ENCODE data around the gene AP1S1.
A peak's percentile ranks its signal among the peaks of the same experiment; 100 is the strongest.
"Not testable (repeated sequence)": the region's sequence is repeated elsewhere in the genome, so short reads cannot be mapped to it uniquely, and the experiment has no call there.

Gene AP1S1

DNA sequence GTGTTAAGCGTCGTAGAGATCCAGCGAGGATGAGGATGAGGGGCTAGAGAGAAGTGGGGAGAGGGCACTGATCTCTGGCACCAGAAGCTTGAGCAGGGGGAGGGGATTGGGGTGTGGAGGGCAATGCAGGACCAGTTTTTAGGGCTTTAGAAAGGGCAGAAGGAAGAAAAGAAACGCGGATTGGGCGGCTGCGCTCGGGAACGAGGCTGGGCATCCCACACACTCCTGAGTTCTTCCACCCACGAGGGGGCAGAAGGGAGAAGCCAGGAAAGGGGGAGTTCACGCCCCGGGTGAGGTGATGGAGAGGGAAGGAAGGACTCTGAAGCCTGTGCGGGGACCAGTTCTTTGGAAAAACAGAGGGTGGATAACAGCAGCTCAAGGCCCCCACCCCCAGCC, 17.2 kb downstream of the AP1S1 start:
- no peak for DNase-seq

- DNase-seq, result no peak
Observed at GRCh38 chr7:101172005-101172853, 18.0 kb downstream of the AP1S1 start.

DNA sequence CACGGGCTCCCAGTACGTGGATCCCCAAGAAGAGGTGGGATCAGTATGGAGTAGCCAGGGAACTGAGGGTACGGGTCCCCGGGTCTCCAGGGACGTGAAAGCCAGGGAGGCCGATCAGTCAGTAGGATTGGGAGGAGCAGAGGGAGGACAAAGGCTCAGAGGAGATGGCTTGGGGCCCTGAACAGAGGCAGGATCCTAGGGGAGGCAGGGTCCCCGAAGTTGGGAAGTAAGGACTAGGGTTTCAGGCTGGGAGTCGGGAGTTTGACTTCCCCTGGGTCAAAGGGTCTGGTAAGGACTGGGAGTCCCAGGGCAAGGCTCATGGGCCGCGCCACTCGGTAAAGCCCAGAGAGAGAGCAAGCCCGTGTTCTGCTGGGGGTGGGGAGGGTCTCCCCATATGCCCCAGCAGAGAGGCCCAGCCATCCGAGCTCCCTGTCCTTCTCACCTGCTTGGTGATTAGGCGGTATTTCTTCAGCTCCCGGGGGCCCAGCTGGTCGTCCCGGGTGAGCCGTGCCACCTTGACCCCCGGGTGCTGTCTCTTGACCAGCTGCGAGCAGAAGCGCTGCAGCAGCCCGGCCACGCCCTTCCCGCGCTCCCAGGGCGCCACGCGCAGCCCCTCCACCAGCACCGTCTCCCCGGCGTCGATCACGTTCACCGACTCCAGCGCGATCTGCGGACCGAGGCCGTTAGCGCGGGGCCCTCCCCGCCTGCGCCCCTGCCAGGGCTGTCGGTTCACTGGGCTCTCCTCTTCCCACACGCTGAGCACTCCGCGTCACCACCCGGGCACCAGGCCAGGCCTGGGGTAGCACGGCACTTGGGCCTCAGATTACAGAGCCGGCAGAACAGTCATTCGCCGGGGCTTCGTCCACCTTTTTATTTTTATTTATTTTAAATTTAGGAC, 18.8 kb downstream of the AP1S1 start:
- peak; percentile 32 to 52 for DNase-seq

DNA sequence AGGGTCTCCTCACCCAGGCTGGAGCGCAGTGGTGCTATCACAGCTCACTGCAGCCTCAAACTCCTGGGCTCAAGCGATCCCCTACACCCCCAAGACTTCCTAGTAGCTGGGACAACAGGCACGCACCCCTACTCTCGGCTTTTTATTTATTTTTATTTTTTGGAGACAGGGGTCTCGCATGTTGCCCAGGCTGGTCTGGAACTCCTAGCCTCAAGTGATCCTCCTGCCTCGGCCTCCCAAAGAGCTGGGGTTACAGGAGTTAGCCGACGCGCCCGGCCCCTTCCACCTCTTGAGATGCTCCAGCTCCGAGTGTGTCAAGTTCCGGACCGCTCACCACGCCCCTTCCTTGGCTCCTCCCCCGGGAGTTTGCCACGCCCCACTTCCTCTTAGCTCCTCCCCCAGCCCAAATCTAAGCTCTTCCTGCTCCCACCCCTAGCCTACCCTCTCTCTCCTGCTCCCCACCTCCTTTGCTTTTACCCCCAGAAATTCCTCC, 19.5 kb downstream of the AP1S1 start:
- DNase-seq, result peak; percentile 25 to 82

DNA sequence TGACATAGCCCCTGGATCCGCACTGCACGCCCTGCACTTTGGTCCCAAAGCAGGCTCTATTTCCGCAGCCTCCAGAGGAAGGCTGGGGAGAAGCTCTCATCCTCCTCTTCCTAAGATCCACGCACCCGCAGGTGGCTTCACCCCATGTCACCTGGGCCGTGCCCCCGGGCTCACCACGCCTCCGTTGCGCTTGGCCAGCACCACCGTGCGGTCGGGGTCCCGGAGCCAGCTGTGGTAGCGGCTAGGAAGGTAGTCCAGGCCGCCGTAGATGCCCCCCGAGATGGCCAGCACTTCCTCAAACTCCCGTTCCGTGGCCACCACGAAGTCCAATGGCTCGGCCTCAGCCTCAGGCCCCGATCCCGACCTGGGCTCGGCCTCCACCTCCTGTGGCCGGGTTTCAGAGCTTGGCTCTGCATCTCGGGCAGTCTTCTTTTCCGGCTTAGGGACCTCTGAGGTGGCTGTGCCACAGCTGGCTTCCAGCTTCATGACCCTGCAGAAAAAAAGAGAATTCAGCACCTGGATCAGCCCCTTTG, 20.1 kb downstream of the AP1S1 start:
- DNase-seq, result no peak

DNA sequence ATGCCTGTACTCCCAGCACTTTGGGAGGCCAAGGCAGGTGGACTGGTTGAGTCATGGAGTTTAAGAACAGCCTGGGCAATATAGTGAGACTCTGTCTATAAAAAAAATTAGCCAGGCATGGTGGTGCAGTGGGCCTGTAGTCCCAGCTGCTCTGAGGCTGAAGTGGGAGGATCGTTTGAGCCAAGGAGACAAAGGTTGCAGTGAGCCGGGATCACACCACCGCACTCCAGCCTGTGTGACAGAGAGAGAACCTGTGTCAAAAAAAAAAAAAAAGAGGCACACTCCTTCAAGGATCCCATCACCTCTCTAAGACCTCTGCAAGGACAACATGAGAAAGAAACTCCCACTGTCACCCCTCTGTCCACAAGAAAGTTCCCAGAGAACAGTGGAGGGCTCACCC, 21.4 kb downstream of the AP1S1 start:
- no peak for DNase-seq

DNA sequence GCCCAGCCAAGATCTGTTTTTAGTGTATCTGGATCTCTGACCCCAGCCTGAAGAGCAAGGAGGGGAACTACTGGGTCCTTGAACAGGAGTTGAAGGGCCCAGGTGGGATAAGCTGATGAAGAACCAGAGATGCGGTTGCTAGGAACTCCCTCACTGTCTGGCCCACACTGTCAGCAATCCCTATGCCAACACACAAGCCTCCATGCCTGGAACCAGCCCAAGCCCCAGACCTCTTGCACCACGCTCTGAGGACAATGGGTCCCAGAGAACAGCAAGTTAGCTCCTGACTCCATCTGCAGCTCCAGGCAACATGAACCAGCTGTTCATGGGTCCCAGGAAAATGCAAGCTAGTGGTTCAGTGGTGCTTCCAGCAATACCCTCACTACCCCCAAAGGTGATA, 23.4 kb downstream of the AP1S1 start:
- DNase-seq, result no peak

DNA sequence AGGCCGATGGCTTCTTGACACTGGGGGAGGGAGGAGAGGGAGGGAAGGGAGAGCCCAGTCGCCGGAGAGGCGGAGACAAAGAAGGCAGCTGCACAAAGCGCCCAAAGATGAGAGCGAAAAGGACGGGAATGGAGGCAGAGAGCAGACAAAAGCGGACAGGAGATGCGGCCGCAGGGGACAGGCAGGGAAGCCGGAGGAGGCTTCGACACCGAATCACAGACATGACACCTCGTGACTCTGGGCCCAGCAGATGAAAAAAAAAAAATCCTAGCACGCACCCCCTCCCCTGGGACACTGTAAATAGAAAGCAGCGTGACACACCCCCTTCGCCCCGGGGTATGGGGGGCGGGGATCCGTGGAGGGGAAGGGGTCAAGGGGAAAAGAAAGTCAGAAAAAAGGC, 24.8 kb downstream of the AP1S1 start:
- no peak for DNase-seq

DNA sequence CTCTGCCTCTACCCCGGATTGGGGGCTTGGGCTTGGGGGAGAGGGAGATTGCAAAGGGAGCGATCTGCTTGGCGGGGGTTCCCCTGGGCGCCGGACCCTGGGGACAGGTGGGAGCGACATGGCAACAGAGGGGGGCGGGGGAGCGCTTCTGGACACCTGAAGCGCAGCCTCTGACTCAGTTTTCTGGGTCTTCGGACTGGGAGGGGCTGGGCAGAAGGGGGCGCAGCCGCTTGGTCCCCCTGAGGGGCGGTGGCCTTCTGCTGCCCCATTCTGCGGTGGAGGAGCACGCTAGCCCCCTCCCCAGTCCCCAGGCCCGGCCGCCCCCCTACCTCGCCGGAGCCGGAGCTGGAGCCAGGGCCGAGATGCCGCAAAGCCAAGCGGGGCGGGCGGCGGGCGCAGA, 25.4 kb downstream of the AP1S1 start:
- DNase-seq, result no peak

- no peak for DNase-seq
Observed at GRCh38 chr7:101180130-101180755, 26.0 kb downstream of the AP1S1 start, which contains the start of gene NAT16. TSS of gene NAT16 (minus strand) at chr7:101180293. CDS start at chr7:101174807, 5,486 bp downstream.

DNA sequence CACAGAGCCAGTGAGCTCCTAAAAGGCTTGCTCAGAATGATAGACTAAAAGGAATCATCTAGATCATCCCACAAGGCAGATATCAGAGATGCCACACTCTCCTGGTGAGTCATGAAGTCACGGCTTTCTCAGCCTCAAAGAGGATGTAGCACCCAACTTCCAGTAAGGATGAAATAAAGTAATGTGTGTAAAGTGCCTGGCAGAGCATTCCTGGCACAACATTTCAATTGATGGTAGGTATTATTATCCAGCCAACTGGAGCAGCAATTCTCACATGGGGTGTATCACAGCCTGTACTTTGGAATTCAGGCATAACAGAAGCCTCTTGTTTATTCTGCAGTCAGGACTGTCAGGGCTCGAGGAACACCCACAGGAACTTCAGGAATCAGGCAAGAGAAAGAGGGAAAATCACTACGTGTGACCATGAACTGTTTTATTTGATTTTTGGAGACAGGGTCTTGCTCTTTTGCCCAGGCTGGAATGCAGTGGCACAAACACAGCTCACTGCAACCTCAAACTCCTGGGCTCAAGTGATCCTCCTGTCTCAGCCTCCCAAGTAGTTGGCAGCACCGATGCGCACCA, 31.1 kb downstream of the AP1S1 start:
- peak; percentile 38 to 64 for DNase-seq

- DNase-seq, result no peak
Observed at GRCh38 chr7:101186194-101186593, 31.9 kb downstream of the AP1S1 start.

DNA sequence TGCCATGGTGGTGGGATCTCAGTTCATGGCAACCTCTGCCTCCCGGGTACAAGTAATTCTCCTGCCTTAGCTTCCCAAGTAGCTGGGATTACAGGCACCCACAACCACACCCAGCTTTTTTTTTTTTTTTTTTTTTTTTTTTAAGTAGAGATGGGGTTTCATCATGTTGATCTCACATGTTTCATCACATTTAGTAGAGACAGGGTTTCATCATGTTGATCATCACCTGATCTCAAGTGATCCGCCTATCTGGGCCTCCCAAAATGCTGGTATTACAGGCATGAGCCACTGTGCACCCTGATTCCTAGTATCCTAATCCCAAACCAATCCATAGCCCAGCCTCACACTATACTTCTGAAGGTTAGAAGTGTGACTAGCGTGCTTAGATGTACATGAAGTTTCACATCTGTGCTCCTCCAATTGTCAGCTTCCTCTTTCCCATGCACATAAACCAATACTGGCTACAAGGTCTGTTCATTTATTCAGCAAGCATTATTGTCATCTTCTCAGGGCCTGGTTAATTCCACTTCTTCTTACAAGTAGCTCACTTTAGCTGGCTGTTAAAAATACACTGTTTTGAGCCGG, 32.7 kb downstream of the AP1S1 start:
- DNase-seq, result peak; percentile 65 to 69

DNA sequence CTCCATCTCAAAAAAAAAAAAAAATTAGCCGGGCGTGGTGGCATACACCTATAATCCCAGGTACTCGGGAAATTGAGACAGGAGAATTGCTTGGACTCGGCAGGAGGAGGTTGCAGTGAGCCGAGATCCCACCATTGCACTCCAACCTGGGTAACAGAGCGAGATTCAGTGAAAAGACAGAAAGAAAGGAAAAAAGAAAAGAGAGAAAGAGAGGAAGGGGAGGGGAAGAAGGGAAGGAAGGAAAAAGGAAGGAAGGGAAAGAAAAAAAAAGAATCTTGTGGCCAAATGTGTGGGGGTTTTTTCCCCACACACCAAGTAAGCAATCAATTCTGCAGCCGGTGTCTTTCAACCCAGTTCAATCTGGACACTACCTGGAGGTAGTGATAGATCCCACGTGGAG, 34.8 kb downstream of the AP1S1 start:
- no peak for DNase-seq

DNA sequence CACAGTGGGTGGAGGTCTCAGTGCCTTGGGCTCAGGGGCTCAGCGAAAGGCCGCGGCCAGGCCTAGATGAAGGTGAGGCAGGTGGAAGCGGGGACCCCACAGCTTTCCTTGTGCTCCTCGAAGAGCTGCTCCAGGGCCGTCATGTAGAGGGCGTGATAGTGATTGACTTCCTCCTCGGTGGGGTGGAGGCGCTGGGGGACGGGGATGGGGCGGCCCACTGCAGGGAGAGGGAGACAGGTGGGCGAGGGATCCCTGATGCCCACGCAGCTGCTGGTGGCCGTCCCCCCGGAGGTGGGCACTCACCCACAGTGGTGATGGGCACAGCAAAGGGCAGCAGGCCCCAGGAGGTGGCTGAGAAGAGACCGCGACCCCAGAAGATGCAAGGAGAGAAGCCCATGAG, 41.6 kb downstream of the AP1S1 start:
- DNase-seq, result no peak

DNA sequence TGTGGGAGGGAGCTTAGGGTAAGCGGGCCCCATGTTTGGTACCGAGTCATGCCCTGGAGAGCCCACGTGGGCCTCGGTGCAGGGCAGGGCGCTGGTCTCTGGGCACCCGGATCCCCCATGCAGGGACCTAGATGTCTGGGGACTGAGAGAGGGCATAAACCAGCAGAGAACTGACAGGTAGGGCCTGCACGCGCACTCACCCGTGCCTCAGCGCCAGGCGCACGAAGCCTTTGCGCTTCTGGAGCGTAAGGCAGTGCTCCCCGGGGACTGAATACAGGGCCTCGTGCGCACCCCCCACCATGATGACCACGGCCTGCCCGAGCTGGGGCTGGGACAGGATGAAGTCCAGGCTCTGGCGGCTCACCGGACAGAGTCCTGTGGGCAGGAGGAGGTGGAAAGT, 43.7 kb downstream of the AP1S1 start:
- DNase-seq, result no peak

DNA sequence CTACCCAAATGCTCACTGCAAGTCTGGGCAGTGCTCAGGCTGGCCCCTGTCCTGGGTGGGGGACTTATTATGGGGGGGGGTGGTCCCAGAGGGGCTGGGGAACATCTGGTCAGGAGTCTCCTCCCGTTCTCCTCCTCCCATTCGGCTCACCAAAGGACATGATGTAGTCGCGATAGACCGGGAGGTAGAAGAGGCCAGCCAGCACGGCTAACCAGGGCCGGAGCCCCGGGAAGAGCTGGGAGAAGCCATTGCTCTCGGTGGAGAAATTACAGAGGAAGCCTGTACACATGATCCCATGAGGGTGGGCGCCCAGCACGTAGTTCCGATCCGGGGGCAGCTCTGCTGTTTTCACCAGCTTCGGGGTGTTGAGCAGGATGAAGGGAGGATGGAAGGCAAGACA, 44.2 kb downstream of the AP1S1 start:
- no peak for DNase-seq

DNA sequence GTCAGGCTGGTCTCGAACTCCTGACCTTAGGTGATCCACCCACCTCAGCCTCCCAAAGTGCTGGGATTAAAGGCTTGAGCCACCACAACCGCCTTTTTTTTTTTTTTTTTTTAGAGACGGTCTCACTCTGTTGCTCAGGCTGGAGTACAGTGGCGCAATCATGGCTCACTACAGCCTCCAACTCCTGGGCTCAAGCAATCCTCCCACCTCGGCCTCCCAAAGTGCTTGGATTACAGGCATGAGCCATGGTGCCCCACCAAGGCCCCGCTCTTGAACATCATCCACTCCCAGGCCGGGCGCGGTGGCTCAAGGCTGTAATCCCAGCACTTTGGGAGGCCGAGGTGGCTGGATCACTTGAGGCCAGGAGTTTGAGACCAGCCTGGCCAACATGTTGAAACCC, 45.2 kb downstream of the AP1S1 start:
- not testable (repeated sequence) for DNase-seq

GRCh38 chr7:101200504-101200861, 46.2 kb downstream of the AP1S1 start:
- DNase-seq, result no peak

GRCh38 chr7:101200862-101201599, 46.8 kb downstream of the AP1S1 start, which contains the start of gene MOGAT3:
TSS of gene MOGAT3 (minus strand) at chr7:101201036. CDS start at chr7:101200854, 182 bp downstream.
- no peak for DNase-seq

Measured in inflammatory macrophage treated with lipopolysaccharide for 1 hour (primary cell).